ENCODE data around the gene FBXW12. TPM values are rescaled to one million over a fixed set of nuclear protein-coding genes. Genes with fewer than 3 reads are reported as not detected.

Gene FBXW12
- total and polyA plus RNA-seq, 2 of the 8 experiments (the other 6 are each of a cell fraction or from before 2014, with no cell fraction given), result 0.35 to 0.85 TPM

DNA sequence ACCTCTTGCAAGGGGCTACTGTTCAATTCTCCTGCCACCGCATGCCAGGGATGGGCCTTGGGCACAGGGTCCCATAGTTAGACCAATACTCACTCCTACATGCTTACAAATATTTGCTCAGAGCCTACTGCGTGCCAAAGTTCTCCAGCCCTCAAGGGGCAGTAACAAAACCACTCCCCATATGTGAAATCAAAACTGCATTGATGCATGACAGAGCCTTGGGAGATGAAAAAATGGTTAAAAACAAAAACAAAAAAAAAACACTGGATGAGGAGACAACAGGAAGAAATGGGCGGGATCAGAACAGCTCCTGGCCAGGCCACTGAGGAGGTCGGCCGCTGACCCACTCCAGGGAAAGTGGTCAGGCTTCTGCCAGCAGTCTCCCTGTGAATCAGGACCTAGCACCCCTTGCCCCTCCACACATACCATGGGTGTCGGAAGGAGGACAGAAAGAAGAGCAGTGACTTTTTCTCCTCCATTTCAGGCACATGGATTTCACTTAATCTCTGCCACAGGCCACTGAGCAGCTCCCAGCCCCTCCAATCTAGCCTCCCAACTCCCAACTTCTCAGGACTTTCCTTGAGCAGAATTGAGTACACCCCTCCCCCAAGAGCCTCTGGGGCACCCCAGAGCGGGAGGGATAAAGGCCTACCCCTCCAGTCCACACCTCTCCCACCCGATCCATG lies 55.1 kb downstream of the FBXW12 start:
- no peak overlapping the region for H3K4ac ChIP-seq (replicated peaks; ENCODE audit: insufficient read length, low read depth, low read length)
- H3K27me3 ChIP-seq (replicated peaks in 1 of 4; ENCODE audit: control insufficient read depth in 3 of 4, extremely low read depth in 1 of 4, insufficient read depth in 3 of 4, low read length in 3 of 4), result no peaks in the 10 kb centered on the region
- no peaks in the 10 kb centered on the region for H3K9me3 ChIP-seq (ENCODE audit: insufficient read depth in 2 of 2, low read depth in 1 of 2, low read length in 1 of 2)
- 0 out of 2 replicates have a peak overlapping the region, but pooled peaks have one; percentile 32 for H2BK20ac ChIP-seq (ENCODE audit: low read length)
- H2BK15ac ChIP-seq (ENCODE audit: low read length), result no peak overlapping the region
- no peak overlapping the region for H3K27ac ChIP-seq (ENCODE audit: low read depth, low read length)
- no peak overlapping the region for H4K5ac ChIP-seq (ENCODE audit: insufficient read length, low read depth, low read length)
- H2AK5ac ChIP-seq (ENCODE audit: low read depth, low read length), result peak overlapping the region; percentile 90; the same call in 1 of the 2 replicates
- H2BK5ac ChIP-seq (ENCODE audit: low read depth, low read length), result peak overlapping the region; percentile 82
- 90% methylated on average over 8 of the region's 8 CpGs; no CpG with 5 or more reads in 1 of the 2 experiments for WGBS, 2 experiments (ENCODE audit: extremely low coverage in 1 of 2, insufficient coverage in 1 of 2, insufficient read length in 1 of 2, insufficient replicate concordance in 2 of 2, low coverage in 1 of 2, low lambda C conversion rate in 2 of 2, missing lambda C conversion rate in 1 of 2)
- H4K20me1 ChIP-seq (replicated peaks in 1 of 2; ENCODE audit: control insufficient read depth in 1 of 2, insufficient read depth in 2 of 2, low read length in 2 of 2), result peaks cover 14 to 33% of the 10 kb centered on the region in 2 experiments
- ChIA-PET POLR2A (ENCODE audit: partially characterized antibody) (interaction anchor here (0.6 to 31.5 kb wide), 15 partner anchors 8 to 233 kb away, joined by 3 to 650 read pairs (median 3); partner anchors contain the start of genes ATRIP, CCDC51, FBXW12 and TMA7), CTCF (ENCODE audit: partially characterized antibody) (interaction anchor here (0.9 to 5.4 kb wide), 4 partner anchors 9 to 152 kb away, joined by 3 to 34 read pairs (median 20); no protein-coding TSS in a partner anchor)
- no peak overlapping the region for H2BK120ac ChIP-seq (replicated peaks; ENCODE audit: low read depth, low read length)
- H3K4me2 ChIP-seq (ENCODE audit: insufficient read depth in 1 of 2, low read depth in 2 of 2, low read length in 2 of 2), result peak overlapping the region; percentile 91 to 98
- peaks cover 5 to 10% (median 7%) of the 10 kb centered on the region in 4 experiments; a peak in 6 of 8 replicates for H3K36me3 ChIP-seq (ENCODE audit: control insufficient read depth in 2 of 4, insufficient read depth in 4 of 4, low read length in 3 of 4)
- H3K56ac ChIP-seq (replicated peaks; ENCODE audit: insufficient read length, low read depth, low read length), result no peak overlapping the region
- H3K14ac ChIP-seq (ENCODE audit: insufficient read length), result no peak overlapping the region
- FAIRE-seq (no peak), DNase-seq (ENCODE audit: low read depth in 1 of 2, low spot score in 2 of 2) (no peak)
- H3K23me2 ChIP-seq (ENCODE audit: low read depth, low read length), result peaks cover 13% of the 10 kb centered on the region
- H3K4me1 ChIP-seq (replicated peaks in 1 of 4; ENCODE audit: control insufficient read depth in 3 of 4, insufficient read depth in 4 of 4, low read length in 3 of 4), result peaks cover 7 to 40% (median 20%) of the 10 kb centered on the region in 4 experiments
- no peak overlapping the region for H4K91ac ChIP-seq (replicated peaks; ENCODE audit: insufficient read length, low read length)
- peak overlapping the region in 1 of 4 experiments; percentile 22; a peak in 2 of 7 replicates for H3K9ac ChIP-seq (replicated peaks in 1 of 4; ENCODE audit: extremely low read depth in 1 of 4, low read depth in 3 of 4, low read length in 3 of 4)
- H4K8ac ChIP-seq (ENCODE audit: extremely low read depth, insufficient read depth, low read length), result no peak overlapping the region
- TF ChIP-seq USF2 (IDR thresholded peaks at IDR 0.05; ENCODE audit: low read length) (no peak), JUND (IDR thresholded peaks at IDR 0.05; ENCODE audit: low read length) (no peak), SP4 (IDR thresholded peaks at IDR 0.05; ENCODE audit: low read length) (no peak), YY1 (IDR thresholded peaks at IDR 0.05; ENCODE audit: low read depth, low read length) (no peak), FOSL1 (IDR thresholded peaks at IDR 0.05; ENCODE audit: insufficient read depth, low read depth, low read length) (no peak), CHD1 (IDR thresholded peaks at IDR 0.05; ENCODE audit: low read depth, low read length) (no peak)
- H3K23ac ChIP-seq (ENCODE audit: insufficient read length), result no peak overlapping the region
- H3K18ac ChIP-seq (ENCODE audit: extremely low read depth, low read length), result 0 out of 2 replicates have a peak overlapping the region, but pooled peaks have one; percentile 4
- peak overlapping the region in 2 of 4 experiments; percentile 75 to 85; a peak in 4 of 8 replicates for H3K4me3 ChIP-seq (ENCODE audit: extremely low read depth in 1 of 4, insufficient read depth in 2 of 4, low read depth in 3 of 4, low read length in 4 of 4)
- H3K79me2 ChIP-seq (ENCODE audit: control insufficient read depth in 1 of 2, insufficient read depth in 2 of 2, low read length in 2 of 2), result peaks cover 32 to 76% of the 10 kb centered on the region in 2 experiments
- H3K79me1 ChIP-seq (ENCODE audit: low read depth, low read length), result peaks cover 44% of the 10 kb centered on the region
- H2AFZ ChIP-seq (ENCODE audit: low read length), result no peak overlapping the region
- 0 out of 2 replicates have a peak overlapping the region, but pooled peaks have one; percentile 39 for H2BK12ac ChIP-seq (ENCODE audit: low read depth, low read length)

All from H1 (cell line).